ENCODE data around the gene CD74. TPM values are rescaled to one million over a fixed set of nuclear protein-coding genes. Genes with fewer than 3 reads are reported as not detected.

CD74 gene
- total RNA-seq, 1 donor from 2014 or later: 15.7 TPM

- H3K27ac ChIP-seq (ENCODE audit: low read depth, low read length): no peak overlapping the region
- H3K27me3 ChIP-seq (ENCODE audit: insufficient read depth, low read length): no peaks in the 10 kb centered on the region
- no peak overlapping the region for H3K4me3 ChIP-seq (ENCODE audit: insufficient read depth, low read depth, low read length)
- no peaks in the 10 kb centered on the region for H3K27me3 Mint-ChIP-seq (ENCODE audit: low read depth, unreplicated experiment)
- DNase-seq (ENCODE audit: low read depth) (peak; percentile 55), FAIRE-seq (no peak)
- peaks cover 28% of the 10 kb centered on the region for H3K36me3 ChIP-seq (ENCODE audit: insufficient read depth, low read length)
- H3K4me1 Mint-ChIP-seq (ENCODE audit: low read depth, unreplicated experiment): peaks cover 14% of the 10 kb centered on the region
- TF ChIP-seq EZH2 (IDR thresholded peaks at IDR 0.05; ENCODE audit: insufficient read depth, low read length) (no peak), CTCF (IDR thresholded peaks at IDR 0.05; ENCODE audit: insufficient read depth, low read depth, low read length) (no peak)
- no peak overlapping the region for H3K9ac ChIP-seq (ENCODE audit: low read length)
- peaks cover 53% of the 10 kb centered on the region for H3K36me3 Mint-ChIP-seq (ENCODE audit: low read depth, unreplicated experiment)
- H3K9me3 ChIP-seq (ENCODE audit: insufficient read depth, low read depth, low read length): no peaks in the 10 kb centered on the region
- H3K4me1 ChIP-seq (ENCODE audit: insufficient read depth, low read length): peaks cover 4% of the 10 kb centered on the region
- no peaks in the 10 kb centered on the region for H3K79me2 ChIP-seq (ENCODE audit: insufficient read depth, low read length)
- H4K20me1 ChIP-seq (ENCODE audit: insufficient read depth, low read length): no peaks in the 10 kb centered on the region
- no peak overlapping the region for H3K4me2 ChIP-seq (ENCODE audit: low read length)
- no peak overlapping the region for H2AFZ ChIP-seq (ENCODE audit: low read depth, low read length)
- no peaks in the 10 kb centered on the region for H3K9me3 Mint-ChIP-seq (ENCODE audit: unreplicated experiment)
- H3K27ac Mint-ChIP-seq (ENCODE audit: unreplicated experiment): no peak overlapping the region
- no peak overlapping the region for H3K4me3 Mint-ChIP-seq (ENCODE audit: unreplicated experiment)
Observed at GRCh38 chr5:150397146-150397781, 15.4 kb downstream of the CD74 start.

- no peak overlapping the region for H3K9ac ChIP-seq (ENCODE audit: low read length)
- H3K4me3 Mint-ChIP-seq (ENCODE audit: unreplicated experiment): no peak overlapping the region
- no peaks in the 10 kb centered on the region for H3K27me3 Mint-ChIP-seq (ENCODE audit: low read depth, unreplicated experiment)
- H3K36me3 Mint-ChIP-seq (ENCODE audit: low read depth, unreplicated experiment): peaks cover 52% of the 10 kb centered on the region
- peaks cover 4% of the 10 kb centered on the region for H3K4me1 ChIP-seq (ENCODE audit: insufficient read depth, low read length)
- no peaks in the 10 kb centered on the region for H3K9me3 Mint-ChIP-seq (ENCODE audit: unreplicated experiment)
- no peak overlapping the region for H3K4me3 ChIP-seq (ENCODE audit: insufficient read depth, low read depth, low read length)
- no peak for DNase-seq (ENCODE audit: low read depth)
- H3K4me2 ChIP-seq (ENCODE audit: low read length): no peak overlapping the region
- H3K79me2 ChIP-seq (ENCODE audit: insufficient read depth, low read length): no peaks in the 10 kb centered on the region
- no peaks in the 10 kb centered on the region for H3K9me3 ChIP-seq (ENCODE audit: insufficient read depth, low read depth, low read length)
- no peaks in the 10 kb centered on the region for H4K20me1 ChIP-seq (ENCODE audit: insufficient read depth, low read length)
- peaks cover 14% of the 10 kb centered on the region for H3K4me1 Mint-ChIP-seq (ENCODE audit: low read depth, unreplicated experiment)
- no peak for TF ChIP-seq CTCF (IDR thresholded peaks at IDR 0.05; ENCODE audit: insufficient read depth, low read depth, low read length)
- TF ChIP-seq EZH2 (IDR thresholded peaks at IDR 0.05; ENCODE audit: insufficient read depth, low read length): no peak
- no peak overlapping the region for H3K27ac ChIP-seq (ENCODE audit: low read depth, low read length)
- peak overlapping the region; percentile 47 for H3K27ac Mint-ChIP-seq (ENCODE audit: unreplicated experiment)
- FAIRE-seq: no peak
- no peaks in the 10 kb centered on the region for H3K27me3 ChIP-seq (ENCODE audit: insufficient read depth, low read length)
- H2AFZ ChIP-seq (ENCODE audit: low read depth, low read length): no peak overlapping the region
- H3K36me3 ChIP-seq (ENCODE audit: insufficient read depth, low read length): peaks cover 36% of the 10 kb centered on the region
Observed at GRCh38 chr5:150396267-150396666, 16.4 kb downstream of the CD74 start.

GRCh38 chr5:150395688-150395975 is 17.1 kb downstream of the CD74 start:
- Mint-ChIP-seq H3K36me3 (ENCODE audit: low read depth, unreplicated experiment) (peaks cover 47% of the 10 kb centered on the region), H3K4me3 (ENCODE audit: unreplicated experiment) (no peak overlapping the region), H3K4me1 (ENCODE audit: low read depth, unreplicated experiment) (peaks cover 14% of the 10 kb centered on the region), H3K9me3 (ENCODE audit: unreplicated experiment) (no peaks in the 10 kb centered on the region), H3K27ac (ENCODE audit: unreplicated experiment) (no peak overlapping the region), H3K27me3 (ENCODE audit: low read depth, unreplicated experiment) (no peaks in the 10 kb centered on the region)
- H3K79me2 ChIP-seq (ENCODE audit: insufficient read depth, low read length): no peaks in the 10 kb centered on the region
- no peak for FAIRE-seq
- no peak overlapping the region for H3K9ac ChIP-seq (ENCODE audit: low read length)
- no peaks in the 10 kb centered on the region for H3K9me3 ChIP-seq (ENCODE audit: insufficient read depth, low read depth, low read length)
- H2AFZ ChIP-seq (ENCODE audit: low read depth, low read length): no peak overlapping the region
- H3K4me3 ChIP-seq (ENCODE audit: insufficient read depth, low read depth, low read length): no peak overlapping the region
- TF ChIP-seq EZH2 (IDR thresholded peaks at IDR 0.05; ENCODE audit: insufficient read depth, low read length): no peak
- no peak for TF ChIP-seq CTCF (IDR thresholded peaks at IDR 0.05; ENCODE audit: insufficient read depth, low read depth, low read length)
- H3K4me1 ChIP-seq (ENCODE audit: insufficient read depth, low read length): peaks cover 4% of the 10 kb centered on the region
- no peak overlapping the region for H3K27ac ChIP-seq (ENCODE audit: low read depth, low read length)
- H4K20me1 ChIP-seq (ENCODE audit: insufficient read depth, low read length): no peaks in the 10 kb centered on the region
- H3K4me2 ChIP-seq (ENCODE audit: low read length): no peak overlapping the region
- H3K27me3 ChIP-seq (ENCODE audit: insufficient read depth, low read length): no peaks in the 10 kb centered on the region
- H3K36me3 ChIP-seq (ENCODE audit: insufficient read depth, low read length): peaks cover 36% of the 10 kb centered on the region
- DNase-seq (ENCODE audit: low read depth): no peak

Data from astrocyte (in vitro differentiated cells and primary cell).